WI38 (cell line): ENCODE results near the gene OR4K2.
A peak's percentile ranks its signal among the peaks of the same experiment; 100 is the strongest.

Experiments
- H3K4me3 ChIP-seq: 2 replicates; pipeline ENCODE4 v1.5.1; 2011; ENCODE audit warnings: low read depth, mild to moderate bottlenecking, control low read depth, low read length
- TF ChIP-seq, protein P1 (sequence below): IDR thresholded peaks from 2 replicates; pipeline ENCODE4 v1.5.1; 2012; ENCODE audit warnings: low read depth, mild to moderate bottlenecking, control low read depth, low read length

Gene OR4K2

DNA sequence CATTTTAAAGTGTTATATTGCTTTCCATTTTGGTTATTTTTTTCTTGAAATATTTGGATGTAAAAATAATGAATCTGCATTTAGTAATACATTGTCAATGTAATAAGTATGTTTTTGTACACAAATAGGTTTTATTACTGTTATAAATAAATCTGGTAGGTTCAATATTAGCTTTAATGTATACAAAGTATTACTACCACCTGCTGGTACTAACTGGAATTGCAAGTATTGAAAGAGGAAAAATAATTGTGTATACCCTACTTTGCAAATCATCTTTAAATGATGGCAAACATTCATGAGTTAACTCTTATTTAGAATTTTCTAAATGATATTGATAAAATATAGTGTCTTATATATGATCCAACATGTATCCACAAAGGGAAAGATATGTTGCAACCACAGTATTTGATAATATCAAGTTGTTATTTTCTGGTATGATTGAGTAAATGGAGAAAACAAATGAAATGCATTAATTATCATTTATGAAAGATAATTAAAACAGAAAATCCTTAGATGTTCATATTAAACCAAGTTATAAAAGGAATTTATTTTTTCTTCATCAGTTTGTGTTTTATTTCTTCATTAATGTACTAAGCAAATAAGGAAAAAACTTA is 3.2 kb downstream of the OR4K2 start:
- TF ChIP-seq, protein P1, sequence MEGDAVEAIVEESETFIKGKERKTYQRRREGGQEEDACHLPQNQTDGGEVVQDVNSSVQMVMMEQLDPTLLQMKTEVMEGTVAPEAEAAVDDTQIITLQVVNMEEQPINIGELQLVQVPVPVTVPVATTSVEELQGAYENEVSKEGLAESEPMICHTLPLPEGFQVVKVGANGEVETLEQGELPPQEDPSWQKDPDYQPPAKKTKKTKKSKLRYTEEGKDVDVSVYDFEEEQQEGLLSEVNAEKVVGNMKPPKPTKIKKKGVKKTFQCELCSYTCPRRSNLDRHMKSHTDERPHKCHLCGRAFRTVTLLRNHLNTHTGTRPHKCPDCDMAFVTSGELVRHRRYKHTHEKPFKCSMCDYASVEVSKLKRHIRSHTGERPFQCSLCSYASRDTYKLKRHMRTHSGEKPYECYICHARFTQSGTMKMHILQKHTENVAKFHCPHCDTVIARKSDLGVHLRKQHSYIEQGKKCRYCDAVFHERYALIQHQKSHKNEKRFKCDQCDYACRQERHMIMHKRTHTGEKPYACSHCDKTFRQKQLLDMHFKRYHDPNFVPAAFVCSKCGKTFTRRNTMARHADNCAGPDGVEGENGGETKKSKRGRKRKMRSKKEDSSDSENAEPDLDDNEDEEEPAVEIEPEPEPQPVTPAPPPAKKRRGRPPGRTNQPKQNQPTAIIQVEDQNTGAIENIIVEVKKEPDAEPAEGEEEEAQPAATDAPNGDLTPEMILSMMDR = peak; percentile 28; the same call in 1 of the 2 replicates
- H3K4me3 ChIP-seq = no peak overlapping the region

DNA sequence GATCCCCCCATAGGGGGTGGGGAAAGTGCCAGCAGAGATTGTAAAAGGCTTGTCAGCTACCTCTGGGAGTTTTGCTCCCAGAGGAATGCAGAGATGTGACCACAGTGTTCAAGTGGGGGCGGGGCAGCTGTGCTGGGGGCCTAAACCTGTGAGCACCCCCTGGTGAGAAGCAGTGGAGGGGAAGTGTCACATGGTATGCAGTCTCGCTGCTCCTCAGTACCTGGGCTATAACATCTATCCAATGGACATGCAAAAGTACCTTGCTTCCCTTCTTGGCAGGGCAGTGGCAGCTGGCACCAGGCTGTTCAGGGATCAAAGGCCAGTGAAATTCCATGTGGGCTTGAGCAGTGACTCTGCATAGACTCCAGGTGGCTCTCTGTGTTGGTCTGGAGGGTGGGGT is 20.3 kb downstream of the OR4K2 start:
- TF ChIP-seq, protein P1 = no peak
- no peak overlapping the region for H3K4me3 ChIP-seq

DNA sequence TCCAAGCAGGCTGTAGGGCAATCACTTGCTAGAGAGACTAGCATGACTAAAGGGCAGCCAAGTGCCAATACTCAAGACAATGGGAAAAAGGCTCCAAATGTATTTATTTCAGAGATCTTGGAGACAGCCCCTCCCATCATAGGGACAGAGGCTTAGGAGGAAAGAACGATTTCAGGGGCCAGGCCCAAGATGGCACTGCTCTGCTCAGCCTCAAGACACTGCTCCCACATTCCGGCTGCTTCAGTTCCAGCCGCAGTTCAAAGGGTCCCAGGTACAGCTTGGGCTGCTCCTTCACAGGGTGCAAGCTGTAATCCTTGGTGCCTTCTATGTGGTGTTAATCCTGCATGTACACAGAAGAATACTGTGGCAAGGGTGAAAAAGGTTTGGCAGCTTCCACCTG is 26.1 kb downstream of the OR4K2 start:
- no peak overlapping the region for H3K4me3 ChIP-seq
- TF ChIP-seq, protein P1 = no peak

DNA sequence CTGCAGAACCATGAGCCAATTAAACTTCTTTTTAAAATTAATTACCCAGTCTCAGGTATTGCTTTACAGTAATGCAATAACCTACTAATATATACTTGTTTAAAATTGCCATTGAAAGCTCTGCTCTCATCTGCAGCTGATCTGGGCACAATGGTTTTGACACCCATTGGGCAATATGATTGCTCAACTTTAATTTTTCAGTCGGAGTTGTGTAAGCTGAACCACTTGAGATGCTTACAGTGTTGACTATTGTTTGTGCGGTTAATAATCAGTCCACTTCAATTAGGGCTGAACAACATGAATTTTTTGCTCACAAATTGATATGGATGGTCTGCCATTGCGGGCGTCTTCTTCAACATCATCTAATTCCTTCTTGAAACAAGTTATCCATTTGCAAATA is 27.5 kb downstream of the OR4K2 start:
- TF ChIP-seq, protein P1 = no peak
- H3K4me3 ChIP-seq = no peak overlapping the region

DNA sequence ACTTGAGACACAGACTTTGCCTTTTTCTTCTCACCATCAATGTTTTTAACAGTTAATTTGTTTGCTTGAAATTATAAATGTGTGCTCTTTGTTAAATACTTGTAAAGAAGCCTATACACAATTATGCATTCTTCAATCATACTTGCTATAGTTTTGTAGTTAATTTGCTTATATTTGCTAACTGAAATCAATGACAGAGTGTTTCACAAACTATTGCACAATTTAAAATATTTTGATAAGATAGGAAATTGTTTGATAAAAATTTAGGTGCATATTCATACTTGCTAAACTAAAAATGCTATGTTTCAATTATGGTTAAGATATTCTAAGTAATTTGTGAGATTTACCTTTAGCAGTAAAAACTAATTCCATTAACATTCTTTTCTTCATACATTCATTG is 31.7 kb downstream of the OR4K2 start:
- H3K4me3 ChIP-seq = no peak overlapping the region
- TF ChIP-seq, protein P1 = no peak

DNA sequence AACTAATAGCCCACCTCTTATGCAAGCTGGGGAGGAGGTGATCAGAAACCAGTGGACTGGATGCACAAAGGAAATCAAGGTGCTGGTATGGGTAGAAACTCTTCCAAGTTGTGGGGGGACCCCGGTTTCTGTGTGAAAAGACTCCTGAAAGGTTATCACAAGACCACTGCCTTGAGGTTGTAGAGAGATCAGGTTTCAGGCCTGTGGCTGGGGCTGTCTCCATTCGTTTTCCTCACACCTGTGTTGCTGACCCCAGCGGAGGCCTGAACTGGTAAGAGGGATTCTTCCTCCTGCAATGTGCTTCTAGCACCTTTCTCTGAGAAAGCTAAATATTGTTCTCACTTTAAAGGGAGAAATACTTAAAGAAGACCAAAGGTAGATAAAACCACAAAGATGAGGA is 36.2 kb downstream of the OR4K2 start:
- TF ChIP-seq, protein P1 = no peak
- no peak overlapping the region for H3K4me3 ChIP-seq

DNA sequence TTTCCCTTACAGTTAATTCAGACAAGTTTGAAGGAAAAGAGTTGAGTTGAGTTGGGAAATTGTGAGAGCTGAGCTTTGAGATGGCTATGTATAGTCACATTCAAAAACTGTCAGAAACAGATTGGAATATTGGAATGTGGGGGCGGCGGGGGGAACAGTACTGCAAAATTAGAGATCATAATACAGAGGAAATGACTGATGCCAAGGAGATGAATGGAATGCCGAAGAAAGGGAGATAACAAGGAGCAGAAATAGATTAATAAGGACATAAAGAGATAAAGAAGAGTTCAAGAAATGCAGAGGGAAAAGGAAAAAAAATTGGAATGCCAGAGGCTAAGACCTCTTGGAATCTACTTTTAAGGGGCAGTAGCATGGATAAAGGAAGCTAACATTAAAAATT is 42.3 kb downstream of the OR4K2 start:
- H3K4me3 ChIP-seq = no peak overlapping the region

More for the DNA sequence above, 42.3 kb downstream of the OR4K2 start:
- TF ChIP-seq, protein P1 = no peak
